Measurements from ENCODE around the gene MICA.
"Not testable (repeated sequence)": the region's sequence is repeated elsewhere in the genome, so short reads cannot be mapped to it uniquely, and the experiment has no call there.

The MICA gene

GRCh38 chr6:31366693-31367470 lies 36.5 kb upstream of the MICA start:
- H3K4me3 ChIP-seq (ENCODE audit: low read depth, low read length): no peak overlapping the region
- in situ Hi-C loops (cut with HindIII; ENCODE audit: low sequenced_read_pairs): no loop called here
- peak; percentile 97 for TF ChIP-seq CTCF (IDR thresholded peaks at IDR 0.05; ENCODE audit: low read depth, low read length)
- peak; percentile 84 for DNase-seq (ENCODE audit: low read depth, low spot score)

- in situ Hi-C loops (cut with HindIII; ENCODE audit: low sequenced_read_pairs): no loop called here
- H3K4me3 ChIP-seq (ENCODE audit: low read depth, low read length): no peak overlapping the region
- TF ChIP-seq CTCF (IDR thresholded peaks at IDR 0.05; ENCODE audit: low read depth, low read length): no peak
- DNase-seq (ENCODE audit: low read depth, low spot score): no peak
These were observed 34.9 kb upstream of the MICA start for GRCh38 chr6:31368461-31368860.

GRCh38 chr6:31374118-31374517 lies 29.3 kb upstream of the MICA start:
- DNase-seq (ENCODE audit: low read depth, low spot score); in situ Hi-C loops (cut with HindIII; ENCODE audit: low sequenced_read_pairs); H3K4me3 ChIP-seq (ENCODE audit: low read depth, low read length): not testable (repeated sequence)
- TF ChIP-seq CTCF (IDR thresholded peaks at IDR 0.05; ENCODE audit: low read depth, low read length): peak; percentile 49

GRCh38 chr6:31375699-31376098 lies 27.7 kb upstream of the MICA start:
- no peak for DNase-seq (ENCODE audit: low read depth, low spot score)
- no peak for TF ChIP-seq CTCF (IDR thresholded peaks at IDR 0.05; ENCODE audit: low read depth, low read length)
- H3K4me3 ChIP-seq (ENCODE audit: low read depth, low read length): no peak overlapping the region
- in situ Hi-C loops (cut with HindIII; ENCODE audit: low sequenced_read_pairs): no loop called here

- no peak for DNase-seq (ENCODE audit: low read depth, low spot score)
- in situ Hi-C loops (cut with HindIII; ENCODE audit: low sequenced_read_pairs): no loop called here
- no peak for TF ChIP-seq CTCF (IDR thresholded peaks at IDR 0.05; ENCODE audit: low read depth, low read length)
- no peak overlapping the region for H3K4me3 ChIP-seq (ENCODE audit: low read depth, low read length)
These were observed 26.4 kb upstream of the MICA start for GRCh38 chr6:31377029-31377428.

GRCh38 chr6:31378062-31378720 lies 25.2 kb upstream of the MICA start:
- TF ChIP-seq CTCF (IDR thresholded peaks at IDR 0.05; ENCODE audit: low read depth, low read length): no peak
- in situ Hi-C loops (cut with HindIII; ENCODE audit: low sequenced_read_pairs): no loop called here
- no peak for DNase-seq (ENCODE audit: low read depth, low spot score)
- H3K4me3 ChIP-seq (ENCODE audit: low read depth, low read length): no peak overlapping the region

All from astrocyte of the spinal cord (primary cell).